Measurements from ENCODE around the gene SPINT2.

Gene SPINT2

DNA sequence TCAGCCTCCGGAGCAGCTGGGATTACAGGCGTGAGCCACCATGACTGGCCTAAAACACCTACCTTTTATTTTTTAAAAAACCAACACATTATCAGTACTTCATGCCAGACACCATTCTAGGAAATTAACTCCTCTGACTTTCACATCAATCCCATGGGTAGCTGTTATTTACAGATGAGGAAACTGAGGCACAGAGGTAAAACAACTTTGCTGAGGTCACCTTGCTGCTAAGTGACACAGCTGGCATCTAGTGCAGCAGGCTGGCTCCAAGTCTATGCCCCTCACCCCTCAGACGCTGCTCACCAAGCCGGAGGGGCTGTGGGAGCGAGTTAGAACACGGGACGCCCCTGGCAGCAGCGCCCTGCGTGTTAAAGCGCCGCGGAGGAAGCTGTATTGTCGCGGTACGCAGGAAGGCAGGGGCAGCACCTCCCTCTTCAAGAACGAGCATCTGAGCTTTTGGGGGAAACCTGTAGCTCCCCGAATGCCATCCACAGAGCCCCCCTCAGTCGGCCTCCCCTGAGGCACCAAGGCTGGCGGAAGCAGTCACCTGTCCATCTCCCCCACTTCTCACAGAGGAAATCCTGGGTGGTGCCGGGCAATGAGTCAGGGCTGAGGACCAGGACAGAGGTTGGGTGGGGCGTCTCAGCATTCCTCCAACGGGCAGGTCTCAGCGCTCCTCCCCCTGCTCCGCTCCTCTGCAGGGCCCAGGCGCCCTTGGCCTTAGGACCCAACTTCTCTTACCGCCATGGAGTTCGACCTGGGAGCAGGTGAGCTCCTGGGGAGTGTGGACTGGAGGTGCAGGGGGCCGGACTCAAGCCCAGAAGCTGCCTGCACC, 39.4 kb downstream of the SPINT2 start, which contains the start of gene C19orf33:
Gene C19orf33 (plus strand): TSS at position 735 of the 835 bp plus-strand sequence. CDS start 11 bp downstream, at position 746.
- no peak for DNase-seq

DNA sequence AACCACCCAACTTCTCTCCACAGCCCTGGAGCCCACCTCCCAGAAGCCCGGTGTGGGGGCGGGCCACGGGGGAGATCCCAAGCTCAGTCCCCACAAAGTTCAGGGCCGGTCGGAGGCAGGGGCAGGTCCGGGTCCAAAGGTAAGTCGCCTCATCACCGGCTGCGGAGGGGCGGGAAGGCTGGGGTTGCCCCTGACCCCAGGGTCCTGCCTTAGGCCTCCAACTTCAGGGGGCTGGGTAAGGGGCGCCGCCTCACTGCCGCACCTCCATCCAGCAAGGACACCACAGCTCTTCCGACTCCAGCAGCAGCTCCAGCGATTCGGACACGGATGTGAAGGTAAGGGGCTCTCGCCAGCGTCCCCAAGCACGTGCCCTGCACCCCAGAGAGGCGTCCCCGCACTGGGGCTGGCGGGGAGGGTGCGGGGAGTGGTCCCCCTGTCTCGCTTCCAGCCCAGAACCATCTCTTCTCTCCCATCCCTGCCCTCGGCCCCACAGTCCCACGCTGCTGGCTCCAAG, 40.0 kb downstream of the SPINT2 start:
- DNase-seq: no peak

DNA sequence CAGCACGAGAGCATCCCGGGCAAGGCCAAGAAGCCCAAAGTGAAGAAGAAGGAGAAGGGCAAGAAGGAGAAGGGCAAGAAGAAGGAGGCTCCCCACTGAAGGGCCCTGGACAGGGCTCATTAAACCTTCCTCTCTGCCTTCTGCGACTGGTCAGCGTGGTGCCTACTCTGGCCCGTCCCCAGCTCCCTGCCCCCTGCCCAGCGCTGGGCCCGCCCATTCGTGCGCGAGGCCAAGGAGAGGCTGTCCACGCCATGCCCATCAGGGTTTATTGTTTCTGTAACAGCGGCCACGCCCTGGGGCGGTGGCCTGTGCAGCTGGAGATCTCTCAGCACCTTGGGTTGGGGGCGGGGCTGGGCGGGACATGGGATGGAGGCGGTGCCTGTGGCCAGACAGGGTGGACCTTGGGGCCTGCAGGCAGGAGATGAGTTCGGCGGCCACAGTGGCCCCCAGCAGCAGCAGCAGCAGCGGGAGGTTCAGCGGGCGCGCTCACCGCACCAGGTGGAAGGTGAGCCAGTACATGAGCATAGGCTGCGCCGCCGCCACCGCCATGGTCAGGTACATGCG, 40.6 kb downstream of the SPINT2 start:
- DNase-seq: no peak

DNA sequence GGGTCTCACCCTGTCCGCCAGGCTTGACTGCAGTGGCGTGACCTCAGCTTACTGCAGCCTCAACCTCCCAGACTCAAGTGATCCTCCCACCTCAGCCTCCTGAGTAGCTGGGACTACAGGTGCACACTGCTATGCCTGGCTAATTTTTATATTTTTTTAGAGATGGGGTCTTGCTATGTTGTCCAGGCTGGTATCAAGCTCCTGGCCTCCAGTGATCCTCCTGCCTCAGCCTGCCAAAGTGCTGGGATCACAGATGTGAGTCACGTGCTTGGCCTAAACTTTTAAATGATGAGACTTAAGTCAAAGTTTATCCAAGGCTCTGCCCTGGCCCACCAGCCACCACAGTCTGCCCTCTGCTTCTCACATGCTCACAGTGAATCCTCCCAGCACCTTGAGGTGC, 41.9 kb downstream of the SPINT2 start:
- DNase-seq: no peak

DNA sequence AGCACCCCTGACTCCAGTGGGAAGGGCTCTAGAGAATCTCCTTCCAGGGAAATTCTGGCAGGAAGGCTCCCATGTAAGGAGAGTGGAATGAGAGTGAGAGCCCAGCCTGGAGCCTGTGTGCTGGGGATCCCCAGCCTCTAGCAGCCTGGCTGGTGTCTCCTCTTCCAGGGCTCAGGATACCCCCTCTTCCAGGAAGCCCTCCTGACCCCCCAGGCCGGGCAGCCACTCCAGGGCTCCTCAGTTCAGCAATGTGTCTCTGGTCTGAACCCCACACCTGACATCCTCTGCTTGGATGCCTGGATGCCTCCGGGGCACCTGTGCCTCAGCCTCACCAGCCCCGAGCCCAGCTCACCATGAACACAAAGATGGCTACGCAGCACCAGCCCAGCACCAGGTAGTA, 42.7 kb downstream of the SPINT2 start:
- DNase-seq: no peak

DNA sequence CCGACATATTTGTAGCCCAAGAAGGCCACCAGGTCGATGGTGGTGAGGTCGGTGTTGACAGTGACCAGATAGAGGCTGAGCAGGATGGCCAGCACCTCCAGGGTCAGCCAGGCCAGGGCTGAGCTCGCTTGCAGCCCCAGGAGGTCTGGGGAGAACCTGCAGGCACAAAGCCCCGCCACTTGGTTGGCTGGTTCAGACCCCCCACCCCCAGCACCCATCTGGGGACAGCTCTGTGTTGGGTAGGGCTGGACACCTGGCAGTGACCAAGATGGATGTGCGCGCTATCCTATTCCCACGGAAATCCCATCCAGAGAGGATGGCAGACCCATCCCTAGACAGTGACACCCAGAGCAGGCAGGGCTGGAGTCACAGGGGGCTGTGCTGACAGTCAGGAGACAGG, 43.2 kb downstream of the SPINT2 start:
- no peak for DNase-seq

DNA sequence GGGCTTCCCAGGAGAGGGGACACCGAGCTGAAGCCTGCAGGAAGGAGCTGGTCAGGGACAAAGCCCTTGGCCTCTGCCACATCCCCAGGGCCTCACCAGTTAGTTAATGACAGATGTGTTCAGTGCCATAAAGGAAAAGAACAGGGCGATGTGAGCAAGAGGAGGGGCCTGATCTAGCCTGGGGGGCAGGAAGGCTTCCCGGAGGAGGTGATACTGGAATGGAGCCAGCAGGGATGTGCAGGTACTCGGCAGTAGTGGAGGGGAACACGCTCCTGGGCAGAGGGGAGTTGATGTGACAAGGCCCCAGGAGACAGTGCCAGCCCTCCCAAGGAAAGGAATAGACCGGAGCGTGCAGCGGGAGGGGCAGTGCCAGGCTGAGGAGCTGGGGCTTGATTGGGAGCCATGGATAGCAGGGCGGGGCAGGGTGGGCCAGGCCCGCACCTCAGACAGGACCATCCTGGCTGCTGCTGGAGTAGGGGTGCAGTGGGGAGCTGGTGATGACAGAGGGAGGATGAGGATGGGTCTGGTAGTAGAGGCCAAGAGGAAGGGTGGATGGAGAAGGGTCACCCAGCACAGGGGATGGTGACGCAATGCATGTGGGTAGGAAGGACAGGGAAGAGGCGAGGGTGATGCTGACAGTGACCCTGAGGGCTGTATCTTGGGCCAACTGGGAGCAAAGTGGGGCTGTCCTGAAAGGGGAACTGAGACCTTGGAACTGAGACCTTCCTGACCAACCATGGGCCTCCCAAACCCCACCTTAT, 43.8 kb downstream of the SPINT2 start:
- DNase-seq: peak; percentile 3 to 14

DNA sequence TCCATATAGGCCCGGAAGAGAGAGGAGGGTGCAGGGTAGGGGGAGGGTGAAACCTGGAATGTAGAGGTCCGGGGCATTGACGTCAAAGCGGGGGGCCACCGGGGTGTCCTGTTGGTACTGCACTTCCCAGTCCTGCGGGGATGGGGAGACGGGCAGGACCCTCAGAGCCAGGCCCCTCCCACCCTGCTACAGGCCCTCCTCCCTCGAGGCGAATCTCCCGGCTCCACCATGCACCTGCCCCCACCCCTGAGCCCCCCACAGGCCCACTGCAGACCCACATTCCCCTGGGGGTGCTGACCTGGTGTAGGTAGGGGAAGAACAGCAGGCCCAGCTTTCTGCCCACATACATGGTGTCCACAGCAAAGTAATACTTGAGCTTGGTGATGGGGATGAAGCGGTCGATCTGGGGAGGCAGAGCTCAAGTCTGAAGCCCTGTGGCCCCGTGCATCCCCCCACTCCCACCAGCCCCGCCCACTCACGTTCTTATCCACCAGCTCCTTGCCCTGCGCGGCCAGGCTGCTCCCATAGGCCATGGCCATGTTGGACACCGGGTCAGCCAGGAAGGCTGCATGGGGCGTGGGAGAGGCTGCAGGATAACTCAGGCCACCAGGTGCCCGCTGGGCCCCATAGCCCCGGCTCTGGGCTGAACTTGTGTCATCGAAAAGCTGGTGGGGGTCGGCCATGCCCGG, 44.7 kb downstream of the SPINT2 start:
- DNase-seq: no peak

DNA sequence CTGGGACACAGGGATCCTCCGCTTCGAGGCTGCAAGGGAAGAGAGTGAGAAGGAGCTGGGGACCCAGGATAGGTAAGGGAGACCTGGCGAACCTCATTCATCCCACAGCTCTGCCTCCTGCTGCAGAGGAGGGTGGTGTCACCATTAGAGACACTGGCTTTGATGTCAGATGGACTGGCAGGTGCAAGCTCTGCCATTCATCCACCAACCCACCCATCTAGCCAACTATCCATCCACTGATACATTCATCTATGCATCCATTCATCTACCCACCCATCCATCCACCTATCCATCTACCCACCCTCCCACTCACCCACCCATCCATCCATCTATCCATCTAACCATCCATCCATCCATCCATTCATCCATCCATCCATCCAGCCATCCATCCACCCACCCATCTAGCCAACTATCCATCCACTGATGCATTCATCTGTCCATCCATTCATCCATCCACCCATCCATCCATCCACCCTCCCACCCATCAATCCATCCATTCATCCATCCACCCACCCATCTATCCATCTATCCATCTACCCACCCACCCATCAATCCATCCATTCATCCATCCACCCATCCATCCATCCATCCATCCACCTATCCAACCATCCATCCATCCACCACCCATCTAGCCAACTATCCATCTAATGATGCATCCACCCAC, 45.4 kb downstream of the SPINT2 start:
- DNase-seq: no peak

DNA sequence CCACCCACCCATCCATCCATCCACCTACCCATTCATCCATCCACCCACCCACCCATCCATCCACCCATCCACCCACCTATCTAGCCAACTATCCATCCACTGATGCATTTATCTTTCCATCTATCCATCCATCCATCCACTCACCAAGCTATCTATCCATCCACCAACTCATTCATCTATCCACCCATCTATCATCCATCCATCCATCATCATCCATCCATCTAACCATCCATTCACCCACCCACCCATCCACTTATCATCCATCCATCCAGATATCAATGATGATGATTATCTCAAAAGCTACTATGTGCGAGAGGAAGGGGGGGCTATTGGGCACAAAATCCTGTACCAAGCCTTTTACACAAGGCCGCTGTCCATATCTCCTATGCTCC, 45.9 kb downstream of the SPINT2 start:
- no peak for DNase-seq

DNA sequence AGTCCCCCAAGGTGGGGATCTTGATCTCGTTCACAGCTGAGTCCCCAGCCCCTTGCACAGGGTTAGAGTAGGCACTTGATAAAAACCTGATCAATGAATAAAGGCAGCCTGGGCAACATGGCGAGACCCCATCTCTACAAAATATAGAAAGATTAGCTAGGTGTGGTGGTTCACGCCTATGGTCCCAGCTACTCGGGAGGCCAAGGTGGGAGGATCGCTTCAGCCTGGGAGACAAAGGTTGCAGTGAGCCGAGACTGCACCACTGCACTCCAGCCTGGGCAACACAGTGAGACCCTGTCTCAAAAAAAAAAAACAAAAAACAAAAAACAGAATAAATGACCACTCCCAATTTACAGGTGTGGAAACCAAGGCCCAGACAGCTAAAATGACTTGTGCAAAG, 46.6 kb downstream of the SPINT2 start:
- DNase-seq: no peak

DNA sequence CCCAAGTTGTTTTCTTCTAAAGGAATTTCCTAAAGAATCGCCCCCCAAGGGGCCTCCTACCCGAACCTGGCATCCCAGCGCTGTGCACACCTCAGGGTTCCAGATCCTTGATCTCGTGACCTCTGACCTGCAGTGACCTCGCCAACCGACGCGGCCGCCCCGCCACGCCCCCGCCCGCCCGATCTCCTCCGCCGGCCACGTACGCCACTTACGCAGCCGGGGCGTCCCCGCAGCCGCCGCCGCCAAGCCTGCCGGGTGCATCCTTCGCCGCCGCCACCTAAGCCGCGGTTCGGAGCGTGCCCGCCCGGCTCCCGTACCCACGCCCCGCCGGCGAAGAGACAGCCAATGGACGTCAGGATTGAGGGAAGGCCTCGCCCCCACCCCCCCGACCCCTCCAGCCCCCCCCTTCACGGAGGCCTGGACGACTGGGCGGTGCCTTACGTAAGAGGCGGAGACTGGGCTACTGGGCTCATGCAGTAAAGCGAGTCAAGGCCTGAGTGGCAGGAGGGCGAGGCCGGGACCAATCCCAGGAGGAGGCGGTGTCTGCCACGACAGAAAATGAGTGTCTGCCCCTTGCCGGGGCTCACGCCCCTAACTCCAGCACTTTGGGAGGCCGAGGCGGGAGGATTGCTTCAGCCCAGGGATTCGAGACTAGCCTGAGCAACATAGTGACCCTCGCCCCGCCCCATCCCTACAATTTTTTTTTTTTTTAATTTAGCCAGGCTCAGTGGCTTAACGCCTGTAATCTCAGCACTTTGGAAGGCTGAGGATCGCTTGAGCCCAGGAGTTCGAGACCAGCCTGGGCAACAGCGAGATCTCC, 51.5 kb downstream of the SPINT2 start, which contains the start of gene YIF1B:
Gene YIF1B (minus strand): TSS at position 291 of the 820 bp plus-strand sequence. CDS start 30 bp downstream, at position 261.
- DNase-seq: peak; percentile 93 to 95

DNA sequence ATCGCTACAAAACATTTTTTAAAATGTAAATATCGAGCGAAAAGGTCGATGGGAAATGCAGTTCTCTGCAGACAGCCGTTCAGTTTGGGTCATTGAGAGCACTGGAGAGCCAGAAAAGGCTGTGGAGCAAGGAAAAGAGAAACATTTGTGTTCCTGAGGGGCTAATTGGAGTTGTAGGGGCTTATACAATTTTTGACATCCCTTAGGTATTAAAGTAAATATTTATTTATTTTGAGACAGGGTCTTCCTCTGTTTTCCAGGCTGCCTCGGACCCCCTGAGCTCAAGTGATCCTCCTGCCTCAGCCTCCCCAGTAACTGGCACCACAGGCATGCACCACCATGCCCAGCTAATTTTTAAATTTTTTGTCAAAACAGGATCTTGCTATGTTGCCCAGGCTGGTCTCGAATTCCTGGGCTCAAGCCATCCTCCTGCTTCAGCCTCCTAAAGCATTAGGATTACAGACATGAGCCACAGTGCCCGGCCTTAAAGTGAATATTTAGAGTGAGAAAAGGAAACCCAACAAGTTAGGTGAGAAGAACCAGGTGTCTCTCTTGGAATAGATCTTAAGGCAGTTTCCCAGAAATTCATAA, 52.2 kb downstream of the SPINT2 start:
- no peak for DNase-seq

DNA sequence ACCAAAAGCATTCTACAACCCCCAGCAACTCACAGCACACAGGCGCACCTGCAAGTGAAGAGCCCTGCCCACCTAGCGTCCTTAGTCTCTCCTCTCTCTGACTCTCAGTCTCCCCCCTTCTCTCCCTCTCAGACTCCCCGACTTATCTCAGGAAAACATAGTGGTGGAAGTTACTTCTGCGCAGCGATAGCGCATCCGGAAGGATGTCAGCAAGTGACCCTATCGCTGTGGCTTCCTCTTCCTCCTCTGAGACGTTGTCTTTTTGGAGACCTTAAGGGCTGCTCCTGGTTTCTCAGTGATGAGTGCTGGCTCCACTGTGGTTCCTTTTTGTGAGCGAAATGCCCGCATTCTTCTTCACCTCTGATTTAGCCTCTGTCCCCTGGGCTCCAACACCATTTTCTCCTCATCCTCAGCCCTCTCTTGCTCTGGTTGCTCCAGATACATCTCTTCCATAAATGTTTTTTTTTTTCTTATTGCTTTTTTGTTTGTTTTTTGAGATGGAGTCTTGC, 52.8 kb downstream of the SPINT2 start:
- DNase-seq: peak; percentile 62 to 67

DNA sequence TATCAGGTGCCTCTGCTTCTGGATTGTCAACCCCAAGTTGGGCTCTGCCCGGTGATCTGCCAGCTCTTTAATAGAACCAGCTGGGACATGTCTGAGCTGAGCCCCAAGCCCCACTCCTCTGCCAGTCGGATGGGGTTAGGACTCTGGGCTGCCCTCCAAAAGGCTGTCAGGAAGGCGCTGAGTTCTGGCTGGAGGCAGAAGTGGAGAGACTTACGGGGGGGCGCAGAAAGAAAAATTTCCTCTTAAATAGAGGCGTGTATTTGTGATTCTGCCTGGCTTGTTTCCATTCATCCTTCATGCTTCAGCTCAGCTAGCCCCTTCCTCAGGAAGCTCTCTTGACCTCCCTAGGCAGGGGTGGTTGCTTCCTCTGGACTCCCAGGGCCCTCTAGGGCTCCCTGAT, 54.3 kb downstream of the SPINT2 start:
- no peak for DNase-seq

DNA sequence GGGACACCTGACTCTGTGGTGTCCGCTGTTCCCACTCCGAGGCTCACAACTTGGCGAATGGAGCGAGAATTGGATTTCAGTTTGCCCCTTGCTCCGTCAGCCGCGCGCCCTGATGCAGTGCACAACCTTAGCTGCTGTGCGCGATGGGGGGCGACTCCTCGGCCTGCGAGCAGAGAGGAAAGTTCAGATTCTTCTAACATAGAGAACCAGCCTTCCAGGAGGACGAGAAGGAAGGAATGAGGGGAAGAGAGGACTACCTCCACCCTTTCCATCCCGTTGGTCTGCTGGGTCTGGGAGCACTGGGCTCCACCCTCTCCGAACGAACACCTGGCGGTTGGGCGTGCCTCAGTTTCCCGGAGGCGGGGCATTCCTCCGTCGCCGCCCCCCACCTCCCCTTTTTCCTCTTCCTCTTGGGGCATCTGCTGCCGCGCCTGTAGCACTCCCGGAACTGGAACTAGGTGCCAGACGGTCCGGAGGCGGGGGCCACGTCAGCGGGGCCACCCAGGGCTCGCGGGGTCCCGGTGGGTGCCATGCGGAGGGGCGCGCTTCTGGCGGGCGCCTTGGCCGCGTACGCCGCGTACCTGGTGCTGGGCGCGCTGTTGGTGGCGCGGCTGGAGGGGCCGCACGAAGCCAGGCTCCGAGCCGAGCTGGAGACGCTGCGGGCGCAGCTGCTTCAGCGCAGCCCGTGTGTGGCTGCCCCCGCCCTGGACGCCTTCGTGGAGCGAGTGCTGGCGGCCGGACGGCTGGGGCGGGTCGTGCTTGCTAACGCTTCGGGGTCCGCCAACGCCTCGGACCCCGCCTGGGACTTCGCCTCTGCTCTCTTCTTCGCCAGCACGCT, 55.3 kb downstream of the SPINT2 start, which contains the start of gene KCNK6:
Gene KCNK6 (plus strand): TSS at position 425 of the 838 bp plus-strand sequence. CDS start 106 bp downstream, at position 531.
- DNase-seq: peak in 1 of 2 experiments; percentile 31

DNA sequence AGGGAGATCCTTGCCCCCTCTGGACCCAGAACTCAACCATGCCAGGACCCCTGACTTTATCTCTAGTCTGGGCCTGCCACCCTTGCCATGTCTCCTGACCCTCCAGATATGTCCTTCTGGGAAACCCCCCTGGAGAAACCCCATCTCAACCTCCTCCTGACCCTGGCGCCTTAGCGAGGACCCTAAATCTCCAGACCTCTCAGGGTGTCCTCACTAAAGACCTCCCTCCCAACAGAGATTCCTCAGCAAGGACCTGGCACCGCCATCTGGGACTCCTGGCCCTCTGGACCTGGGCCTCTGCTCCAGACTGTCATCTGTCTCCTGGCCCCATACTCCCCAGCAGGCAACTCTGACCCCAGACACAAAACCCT, 56.6 kb downstream of the SPINT2 start:
- no peak for DNase-seq

DNA sequence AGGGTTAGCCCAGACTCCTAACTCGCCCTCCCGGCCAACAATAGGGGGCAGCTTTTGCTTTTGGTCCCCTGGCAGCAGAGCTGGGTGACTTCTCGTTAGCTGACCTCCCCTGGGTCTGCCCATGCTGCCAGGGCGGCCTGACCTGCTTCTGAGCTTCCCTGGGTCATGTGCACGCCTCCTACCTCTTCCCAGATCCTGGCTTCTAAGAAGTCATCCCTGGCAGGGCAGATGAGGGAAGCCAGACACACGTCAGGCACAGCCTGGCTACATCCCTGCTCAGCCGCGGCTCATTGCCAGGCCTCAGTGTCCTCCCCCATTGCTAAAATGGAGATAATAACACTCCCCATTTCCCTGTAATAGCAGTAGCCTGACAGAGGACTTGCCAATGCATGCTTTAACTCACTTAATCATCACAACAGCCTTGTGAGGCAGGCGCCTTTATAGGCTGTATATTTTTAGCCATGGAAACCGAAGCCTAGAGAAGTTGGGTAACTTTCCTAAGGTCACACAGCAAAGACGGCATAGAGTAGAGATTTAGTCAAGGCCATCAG, 57.3 kb downstream of the SPINT2 start:
- no peak for DNase-seq

DNA sequence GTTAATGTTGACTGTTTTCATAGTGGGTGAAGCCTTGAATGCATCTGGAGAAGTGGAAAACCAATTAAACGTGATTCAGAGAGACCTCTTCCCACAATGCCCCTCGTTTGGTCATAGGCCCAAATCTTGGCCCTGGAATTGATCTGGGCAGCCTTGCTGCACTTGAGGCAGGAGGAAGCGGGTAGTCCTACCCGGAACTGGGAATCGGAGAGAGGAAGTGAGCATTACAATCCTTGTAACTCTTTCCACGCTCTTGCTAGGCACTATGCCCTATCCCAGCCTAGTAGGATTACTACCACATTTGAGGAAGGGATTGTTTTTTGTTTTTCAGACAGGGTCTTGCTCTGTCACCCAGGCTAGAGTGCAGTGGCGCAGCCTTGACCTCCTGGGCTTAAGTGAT, 58.9 kb downstream of the SPINT2 start:
- DNase-seq: no peak
